MV-4-11 (cell line): ENCODE results near the gene CHPF.
A peak's percentile ranks its signal among the peaks of the same experiment; 100 is the strongest.

Experiments used
- DNase-seq: peaks from one replicate; lab custom pipeline; 2025; lab: John Stamatoyannopoulos, UW

Gene CHPF

GRCh38 chr2:219543596-219544358 lies at the start of gene CHPF, which contains the start of gene TMEM198:
Gene CHPF, minus strand, starts transcription at chr2:219543809. Its CDS starts 271 bp downstream, at chr2:219543538.
Gene TMEM198, plus strand, starts transcription at chr2:219544028. Its CDS starts 700 bp downstream, at chr2:219544728.
- DNase-seq: peak; percentile 98

- DNase-seq: no peak
Measured at GRCh38 chr2:219593154-219593553, 49.5 kb upstream of the CHPF start.

- no peak for DNase-seq
Measured at GRCh38 chr2:219592736-219593135, 49.1 kb upstream of the CHPF start.

GRCh38 chr2:219591091-219591490 lies 47.5 kb upstream of the CHPF start:
- DNase-seq: no peak

- no peak for DNase-seq
Measured at GRCh38 chr2:219581346-219581745, 37.7 kb upstream of the CHPF start.

- DNase-seq: peak; percentile 84
Measured at GRCh38 chr2:219578811-219579613, 35.4 kb upstream of the CHPF start.

- no peak for DNase-seq
Measured at GRCh38 chr2:219576505-219577388, 33.1 kb upstream of the CHPF start.

- DNase-seq: no peak
Measured at GRCh38 chr2:219575566-219576504, 32.2 kb upstream of the CHPF start.

GRCh38 chr2:219574484-219575311 lies 31.1 kb upstream of the CHPF start:
- DNase-seq: no peak

- no peak for DNase-seq
Measured at GRCh38 chr2:219573166-219573565, 29.6 kb upstream of the CHPF start.

GRCh38 chr2:219572237-219573001 lies 28.8 kb upstream of the CHPF start, which contains the start of gene INHA:
Gene INHA, plus strand, starts transcription at chr2:219572310. Its CDS starts 65 bp downstream, at chr2:219572375.
- no peak for DNase-seq

- DNase-seq: peak; percentile 31
Measured at GRCh38 chr2:219571311-219572236, 28.0 kb upstream of the CHPF start, which contains the start of gene OBSL1. Gene OBSL1, minus strand, starts transcription at chr2:219571539. Its CDS starts 307 bp downstream, at chr2:219571232.

GRCh38 chr2:219570924-219571310 lies 27.3 kb upstream of the CHPF start:
- no peak for DNase-seq

GRCh38 chr2:219570194-219570923 lies 26.8 kb upstream of the CHPF start:
- DNase-seq: no peak

GRCh38 chr2:219569635-219570034 lies 26.0 kb upstream of the CHPF start:
- DNase-seq: no peak

GRCh38 chr2:219569041-219569440 lies 25.4 kb upstream of the CHPF start:
- DNase-seq: no peak

GRCh38 chr2:219567791-219568361 lies 24.3 kb upstream of the CHPF start:
- no peak for DNase-seq
